ENCODE results near the gene SLC19A2. TPM values are rescaled to one million over a fixed set of nuclear protein-coding genes. Genes with fewer than 3 reads are reported as not detected.

Gene SLC19A2
- total and polyA plus RNA-seq, 2 of the 8 experiments (the other 6 are each of a cell fraction or from before 2014, with no cell fraction given): 21.2 to 23.2 TPM

GRCh38 chr1:169487561-169487960 is 1.8 kb upstream of the SLC19A2 start:
- no peak overlapping the region for H4K91ac ChIP-seq (replicated peaks; ENCODE audit: insufficient read length, low read length)
- POLR2A ChIA-PET (ENCODE audit: partially characterized antibody): interaction anchor here (1.0 to 1.6 kb wide), 3 partner anchors 9 to 59 kb away, joined by 3 to 4 read pairs (median 3); no protein-coding TSS in a partner anchor
- TF ChIP-seq RNF2 (IDR thresholded peaks at IDR 0.05; ENCODE audit: borderline replicate concordance, low read depth, low read length, missing control alignments, poor library complexity, severe bottlenecking) (no peak), SIN3A (conservative IDR thresholded peaks at IDR 0.05 in 1 of 2, IDR thresholded peaks at IDR 0.05 in 1 of 2; ENCODE audit: low read depth in 1 of 2, low read length in 2 of 2) (no peak), EZH2 (IDR thresholded peaks at IDR 0.05; ENCODE audit: low read depth, low read length, severe bottlenecking) (no peak), TAF1 (IDR thresholded peaks at IDR 0.05; ENCODE audit: low read depth, low read length) (no peak), POLR2AphosphoS5 (IDR thresholded peaks at IDR 0.05; ENCODE audit: low read depth, low read length) (no peak), CHD2 (IDR thresholded peaks at IDR 0.05; ENCODE audit: low read length) (no peak), SUZ12 (IDR thresholded peaks at IDR 0.05; ENCODE audit: low read length) (no peak), KDM5A (IDR thresholded peaks at IDR 0.05; ENCODE audit: low read length) (no peak), CEBPB (IDR thresholded peaks at IDR 0.05; ENCODE audit: low read depth, low read length) (no peak), CHD1 (IDR thresholded peaks at IDR 0.05; ENCODE audit: low read depth, low read length) (no peak), SIX5 (IDR thresholded peaks at IDR 0.05; ENCODE audit: low read depth, low read length) (no peak), GTF2F1 (IDR thresholded peaks at IDR 0.05; ENCODE audit: borderline replicate concordance, low read depth, low read length) (no peak), NRF1 (IDR thresholded peaks at IDR 0.05; ENCODE audit: low read depth, low read length) (no peak), TEAD4 (IDR thresholded peaks at IDR 0.05; ENCODE audit: low read depth, low read length) (no peak)

More at GRCh38 chr1:169487561-169487960, 1.8 kb upstream of the SLC19A2 start:
- no peak for DNase-seq (ENCODE audit: low read depth in 1 of 2, low spot score in 2 of 2)
- no peak overlapping the region for H2AK5ac ChIP-seq (ENCODE audit: low read depth, low read length)
- peak overlapping the region in 1 of 4 experiments; percentile 91; a peak in 2 of 8 replicates for H3K4me3 ChIP-seq (ENCODE audit: extremely low read depth in 1 of 4, insufficient read depth in 2 of 4, low read depth in 3 of 4, low read length in 4 of 4)
- no peak overlapping the region; the same call in 1 of the 2 replicates for H2BK15ac ChIP-seq (ENCODE audit: low read length)
- no peak overlapping the region for H3K14ac ChIP-seq (ENCODE audit: insufficient read length)
- H4K5ac ChIP-seq (ENCODE audit: insufficient read length, low read depth, low read length): no peak overlapping the region
- peaks cover 9% of the 10 kb centered on the region for H3K79me1 ChIP-seq (ENCODE audit: low read depth, low read length)
- no peak overlapping the region for H2BK20ac ChIP-seq (ENCODE audit: low read length)
- no peaks in the 10 kb centered on the region for H3K36me3 ChIP-seq (ENCODE audit: control insufficient read depth in 2 of 4, insufficient read depth in 4 of 4, low read length in 3 of 4)
- H3K27me3 ChIP-seq (replicated peaks in 1 of 4; ENCODE audit: control insufficient read depth in 3 of 4, extremely low read depth in 1 of 4, insufficient read depth in 3 of 4, low read length in 3 of 4): no peaks in the 10 kb centered on the region
- H3K4me2 ChIP-seq (ENCODE audit: insufficient read depth in 1 of 2, low read depth in 2 of 2, low read length in 2 of 2): peak overlapping the region; percentile 88 to 94; a peak in 3 of 4 replicates
- CTCF ChIA-PET (ENCODE audit: partially characterized antibody): no interaction called here
- 0 out of 2 replicates have a peak overlapping the region, but pooled peaks have one; percentile 51 for H2BK12ac ChIP-seq (ENCODE audit: low read depth, low read length)
- H2AFZ ChIP-seq (ENCODE audit: low read length): no peak overlapping the region
- H3K56ac ChIP-seq (replicated peaks; ENCODE audit: insufficient read length, low read depth, low read length): no peak overlapping the region
- no peak overlapping the region for H2BK120ac ChIP-seq (replicated peaks; ENCODE audit: low read depth, low read length)
- no peak overlapping the region for H3K9ac ChIP-seq (replicated peaks in 1 of 4; ENCODE audit: extremely low read depth in 1 of 4, low read depth in 3 of 4, low read length in 3 of 4)
- WGBS, 2 experiments (ENCODE audit: extremely low coverage in 1 of 2, insufficient coverage in 1 of 2, insufficient read length in 1 of 2, insufficient replicate concordance in 2 of 2, low coverage in 1 of 2, low lambda C conversion rate in 2 of 2, missing lambda C conversion rate in 1 of 2): 86% methylated on average over 16 of the region's 16 CpGs; no CpG with 5 or more reads in 1 of the 2 experiments
- FAIRE-seq: no peak
- H3K27ac ChIP-seq (ENCODE audit: low read depth, low read length): no peak overlapping the region
- peaks cover 0 to 3% of the 10 kb centered on the region in 2 experiments for H4K20me1 ChIP-seq (replicated peaks in 1 of 2; ENCODE audit: control insufficient read depth in 1 of 2, insufficient read depth in 2 of 2, low read length in 2 of 2)
- no peak overlapping the region for H3K4ac ChIP-seq (replicated peaks; ENCODE audit: insufficient read length, low read depth, low read length)
- H3K79me2 ChIP-seq (ENCODE audit: control insufficient read depth in 1 of 2, insufficient read depth in 2 of 2, low read length in 2 of 2): peaks cover 10 to 27% of the 10 kb centered on the region in 2 experiments; a peak in 3 of 4 replicates
- H3K23ac ChIP-seq (ENCODE audit: insufficient read length): no peak overlapping the region
- H2BK5ac ChIP-seq (ENCODE audit: low read depth, low read length): no peak overlapping the region
- peaks cover 12% of the 10 kb centered on the region for H3K23me2 ChIP-seq (ENCODE audit: low read depth, low read length)
- H3K18ac ChIP-seq (ENCODE audit: extremely low read depth, low read length): no peak overlapping the region
- H3K9me3 ChIP-seq (ENCODE audit: insufficient read depth in 2 of 2, low read depth in 1 of 2, low read length in 1 of 2): no peaks in the 10 kb centered on the region
- H4K8ac ChIP-seq (ENCODE audit: extremely low read depth, insufficient read depth, low read length): no peak overlapping the region
- peaks cover 0 to 18% (median 7%) of the 10 kb centered on the region in 4 experiments; a peak in 4 of 7 replicates for H3K4me1 ChIP-seq (replicated peaks in 1 of 4; ENCODE audit: control insufficient read depth in 3 of 4, insufficient read depth in 4 of 4, low read length in 3 of 4)

Measured in H1 (cell line).